ENCODE measurements around the gene GRIN2A.

Gene GRIN2A

GRCh38 chr16:10181196-10182162, 749 bp downstream of the GRIN2A start:
- DNase-seq (ENCODE audit: low read depth) = no peak

GRCh38 chr16:10180771-10181163, 1.5 kb downstream of the GRIN2A start:
- DNase-seq (ENCODE audit: low read depth) = no peak

- DNase-seq (ENCODE audit: low read depth) = no peak
Observed at GRCh38 chr16:10180042-10180770, 2.0 kb downstream of the GRIN2A start.

GRCh38 chr16:10178526-10178925, 3.7 kb downstream of the GRIN2A start:
- DNase-seq (ENCODE audit: low read depth) = no peak

DNA sequence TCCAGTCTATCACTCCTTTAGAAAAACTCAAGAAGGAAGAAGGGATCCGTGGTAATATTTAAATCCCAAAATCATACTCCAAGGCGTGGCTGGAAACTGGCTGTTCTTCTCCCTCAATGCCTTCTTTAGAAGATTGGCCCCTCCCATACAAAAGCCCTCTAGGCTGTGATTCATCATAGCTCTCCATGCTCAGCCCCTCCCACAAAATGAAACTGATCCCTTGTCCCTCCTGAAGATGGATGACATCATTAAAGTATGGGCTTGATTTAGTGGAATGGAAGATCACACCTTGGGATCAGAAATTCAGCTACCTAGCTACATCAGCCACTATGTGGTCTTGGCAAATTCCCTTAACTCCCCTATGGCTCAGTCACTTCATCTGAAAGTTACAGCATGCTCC, 4.1 kb downstream of the GRIN2A start:
- no peak for DNase-seq (ENCODE audit: low read depth)

GRCh38 chr16:10172848-10173655, 9.2 kb downstream of the GRIN2A start:
- no peak for DNase-seq (ENCODE audit: low read depth)

- no peak for DNase-seq (ENCODE audit: low read depth)
Observed at GRCh38 chr16:10171221-10171620, 11.0 kb downstream of the GRIN2A start.

DNA sequence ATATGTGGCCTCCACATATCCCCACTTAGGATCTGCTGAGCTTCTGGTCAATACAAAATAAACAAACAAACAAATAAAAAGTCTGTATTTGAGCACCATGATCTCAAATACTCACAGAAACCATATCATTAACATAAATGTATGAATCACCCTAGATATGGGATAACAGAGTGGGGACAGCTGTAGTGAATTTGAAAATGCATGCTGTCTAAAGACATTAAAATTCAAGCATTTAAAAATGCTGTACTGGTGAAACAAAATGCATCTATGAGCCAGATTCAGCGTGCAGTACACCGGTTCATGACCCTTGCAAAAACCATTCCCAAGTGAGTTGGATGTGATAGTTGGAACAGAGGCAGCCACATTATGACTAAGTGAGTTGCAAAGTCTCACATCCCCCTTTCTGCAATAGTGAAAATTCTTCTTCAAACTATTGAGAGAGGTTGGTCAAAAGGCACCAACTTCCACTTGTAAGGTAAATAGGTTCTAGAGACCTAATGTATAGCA, 12.3 kb downstream of the GRIN2A start:
- no peak for DNase-seq (ENCODE audit: low read depth)

DNA sequence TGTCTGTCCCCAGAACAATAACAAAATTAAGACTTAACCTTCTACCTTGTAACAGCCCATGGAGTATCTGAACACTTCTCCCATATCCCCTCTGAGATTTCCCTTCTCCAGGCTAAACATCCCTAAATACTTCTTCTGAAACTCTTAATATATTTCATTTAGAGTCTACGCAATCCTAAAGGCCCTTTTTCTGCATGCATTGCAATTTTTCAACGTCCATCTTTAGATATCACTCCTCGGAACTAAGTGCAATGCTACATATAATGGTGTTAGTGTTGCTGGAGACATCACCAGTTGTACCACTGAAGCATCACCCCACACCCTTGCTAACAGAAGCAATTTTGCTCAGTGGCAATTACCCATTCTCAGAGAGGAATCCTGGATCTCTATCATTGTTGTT, 13.2 kb downstream of the GRIN2A start:
- DNase-seq (ENCODE audit: low read depth) = no peak

DNA sequence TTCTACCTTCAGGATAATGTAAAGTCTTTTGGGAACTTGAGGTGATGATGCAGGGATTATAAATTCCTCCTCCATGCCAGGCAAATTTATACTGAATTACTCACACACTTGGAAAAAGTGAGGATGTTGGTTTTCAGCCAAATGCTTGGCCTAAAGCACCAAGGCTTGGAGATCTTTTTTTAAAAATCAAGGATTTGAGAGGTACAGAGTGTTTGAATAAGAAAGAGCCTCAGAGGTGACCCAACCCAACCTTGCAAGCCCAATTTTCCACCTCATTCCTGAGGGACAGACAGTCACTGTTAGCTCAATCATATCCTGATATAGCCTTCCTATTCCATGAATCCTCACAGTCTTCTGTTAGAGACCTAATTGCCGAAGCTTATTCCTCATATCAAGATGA, 14.0 kb downstream of the GRIN2A start:
- no peak for DNase-seq (ENCODE audit: low read depth)

- DNase-seq (ENCODE audit: low read depth) = no peak
Observed at GRCh38 chr16:10165643-10166042, 16.6 kb downstream of the GRIN2A start.

DNA sequence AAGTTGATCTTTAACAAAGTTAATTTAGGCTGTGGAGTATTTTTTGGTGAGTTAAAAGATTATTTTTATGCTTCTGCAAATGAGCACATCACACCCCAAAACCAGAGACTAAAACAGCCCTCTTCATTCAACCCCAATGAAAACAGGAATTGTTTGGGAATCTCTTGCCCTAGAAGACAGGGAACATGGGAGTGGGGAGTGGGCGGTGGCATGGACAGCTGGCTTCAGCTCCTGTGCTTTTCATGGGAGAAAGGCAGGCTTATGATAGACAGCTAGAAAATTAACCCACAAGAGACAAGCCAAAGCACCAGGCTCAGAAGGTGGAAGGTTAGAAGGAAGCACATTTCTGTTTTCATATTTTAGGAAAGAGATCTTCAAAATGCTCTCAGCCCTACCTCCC, 19.2 kb downstream of the GRIN2A start:
- DNase-seq (ENCODE audit: low read depth) = no peak

DNA sequence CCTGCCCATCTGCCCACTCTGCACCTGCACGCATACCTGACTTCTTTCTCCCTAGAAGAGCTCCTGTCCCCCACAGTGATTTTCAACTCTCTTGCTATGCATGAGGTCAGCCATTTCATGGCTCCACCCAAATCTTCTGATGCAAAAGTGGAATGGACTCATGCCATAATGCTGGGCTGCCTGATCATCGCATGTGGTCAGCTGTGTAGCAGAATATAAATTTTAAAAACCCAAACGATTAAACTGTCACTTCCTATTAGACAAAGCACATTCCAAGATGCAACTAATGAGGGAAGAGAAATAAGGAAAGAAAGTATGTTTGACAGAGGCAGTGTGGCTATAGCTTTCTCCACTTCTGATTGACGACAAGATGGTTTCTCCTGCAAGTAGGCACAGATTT, 26.1 kb downstream of the GRIN2A start:
- no peak for DNase-seq (ENCODE audit: low read depth)

GRCh38 chr16:10154389-10154788, 27.8 kb downstream of the GRIN2A start:
- DNase-seq (ENCODE audit: low read depth) = no peak

DNA sequence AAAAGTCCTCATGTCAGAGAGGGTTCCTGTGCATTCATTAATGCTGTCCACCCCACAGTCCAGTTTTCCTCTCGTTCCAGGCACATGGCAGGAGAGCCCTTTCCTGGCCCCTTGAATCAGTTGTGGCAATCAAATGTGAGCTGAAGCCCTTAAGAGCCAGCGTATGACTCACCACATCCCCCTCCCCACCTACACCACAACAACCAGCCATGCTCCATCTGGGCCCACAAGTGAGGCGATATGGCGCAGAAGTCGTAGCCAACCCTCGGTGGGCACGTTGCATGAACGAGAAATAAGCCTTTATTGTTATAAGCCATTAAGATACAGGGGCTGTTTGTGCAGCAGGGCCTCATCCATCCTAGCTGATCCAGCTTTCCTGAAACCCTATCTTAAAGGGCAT, 28.2 kb downstream of the GRIN2A start:
- no peak for DNase-seq (ENCODE audit: low read depth)

DNA sequence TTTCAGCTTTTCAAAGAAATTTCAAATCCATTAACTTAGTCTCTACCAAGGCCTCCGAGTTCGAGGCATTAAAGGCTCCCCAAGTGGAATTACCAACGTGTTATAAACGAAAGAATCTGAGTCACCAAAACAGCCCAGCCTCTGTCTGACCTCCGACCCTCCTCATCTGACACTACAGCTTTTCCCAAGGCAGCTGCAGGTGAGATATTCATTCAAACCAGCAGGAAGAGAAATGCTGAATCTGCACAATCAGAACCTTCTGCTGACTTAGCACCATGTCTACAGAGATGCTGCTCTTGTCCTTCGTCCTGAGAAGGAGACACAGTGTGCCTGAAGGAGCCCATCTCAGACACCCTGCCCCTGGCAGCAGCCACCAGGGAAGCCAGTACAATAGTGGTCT, 30.5 kb downstream of the GRIN2A start:
- DNase-seq (ENCODE audit: low read depth) = no peak

GRCh38 chr16:10150906-10151305, 31.3 kb downstream of the GRIN2A start:
- DNase-seq (ENCODE audit: low read depth) = no peak

- DNase-seq (ENCODE audit: low read depth) = no peak
Observed at GRCh38 chr16:10145542-10146035, 36.6 kb downstream of the GRIN2A start.

- DNase-seq (ENCODE audit: low read depth) = no peak
Observed at GRCh38 chr16:10141671-10142070, 40.6 kb downstream of the GRIN2A start.

DNA sequence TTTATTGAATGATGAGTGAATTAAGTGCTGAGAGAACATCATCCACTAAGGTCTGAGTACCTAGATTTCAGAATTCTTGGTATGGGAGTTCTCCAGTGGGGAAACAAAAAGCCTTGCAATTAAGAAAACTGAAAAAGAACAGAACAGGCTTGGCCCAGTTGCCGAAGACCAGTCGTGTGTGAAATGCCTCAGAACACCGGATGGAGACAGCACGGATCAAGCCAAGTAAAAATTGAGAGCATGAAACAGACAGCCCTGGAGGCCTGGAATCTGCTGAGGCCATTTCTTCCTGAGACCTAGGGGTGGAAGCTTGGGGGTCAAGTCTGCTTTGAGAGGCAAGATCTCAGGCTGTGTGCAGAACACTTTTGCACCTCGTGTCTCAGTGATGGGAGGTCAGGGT, 43.3 kb downstream of the GRIN2A start:
- DNase-seq (ENCODE audit: low read depth) = no peak

DNA sequence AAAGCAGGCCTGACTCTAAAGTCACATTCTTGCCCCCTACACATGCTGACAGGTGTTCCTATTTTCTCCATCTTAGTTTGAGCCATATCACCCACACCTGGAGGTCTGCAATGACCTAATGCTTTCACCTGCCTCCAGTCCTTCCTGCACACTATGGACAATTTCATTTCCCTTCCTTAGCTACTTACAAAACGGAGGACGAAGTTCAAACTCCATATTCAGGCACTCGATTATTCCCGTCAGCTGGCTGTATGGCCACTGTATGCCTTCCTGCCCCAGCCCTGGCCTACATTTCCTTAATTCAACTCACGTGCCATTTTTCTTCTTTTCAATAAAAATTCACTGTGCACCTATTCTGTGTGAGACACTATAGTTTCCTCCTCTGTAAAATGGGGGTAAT, 44.9 kb downstream of the GRIN2A start:
- no peak for DNase-seq (ENCODE audit: low read depth)

DNA sequence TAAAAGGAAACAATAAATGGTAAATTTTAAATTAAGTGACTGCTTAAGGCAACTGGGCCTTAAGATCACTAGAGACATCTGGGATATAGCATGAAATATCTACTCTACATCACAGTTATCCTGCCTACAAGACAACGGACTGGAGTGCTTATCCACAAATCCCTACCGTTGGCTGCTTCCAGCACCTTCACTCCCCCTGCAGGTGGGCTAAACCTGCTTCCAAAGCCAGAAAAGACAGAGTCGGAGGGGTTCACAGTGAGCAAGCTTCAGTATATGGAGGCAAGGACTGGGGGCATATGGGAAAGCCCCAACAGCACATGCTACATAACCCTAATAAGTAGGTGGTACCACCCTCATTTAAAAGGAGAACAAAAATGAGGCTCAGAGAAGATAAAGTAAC, 45.3 kb downstream of the GRIN2A start:
- no peak for DNase-seq (ENCODE audit: low read depth)
